K562 (cell line): ENCODE data around the gene NUP98. TPM values are rescaled to one million over a fixed set of nuclear protein-coding genes. Genes with fewer than 3 reads are reported as not detected.

Source experiments
- ATAC-seq: fragments of 200-7000 bp; cut with Tn5 transposase; 3 replicates; pipeline ENCODE4 v1.9.1; 2020; ENCODE audit warnings: moderate library complexity
- BruUV-seq: library from RNA; stranded (reverse); fragments of 400-500 nt; replicated peaks from 2 replicates; lab custom pipeline; 2021; lab: Mats Ljungman, UMichigan
- CTCF ChIA-PET: fragments of 300-600 bp; formaldehyde crosslinking; extraction: SDS; loops from one replicate; lab custom pipeline; 2021; ENCODE audit warnings: low intra/inter-chr PET ratio; lab: Yijun Ruan, JAX
- POLR2A ChIA-PET: fragments of 300-600, 350-650 bp; sonication (Branson Sonifier 250); formaldehyde crosslinking; extraction: SDS; loops from one replicate; lab custom pipeline; 2021; ENCODE audit warnings: antibody characterized with exemption, inconsistent platforms; lab: Yijun Ruan, JAX
- DNase-seq, 4 experiments: peaks; one replicate each; pipeline versions ENCODE4 v3.0.0 to v3.0.0-alpha.2; 2011 to 2018; ENCODE audit warnings: low spot score in 3 of 4, mixed read lengths in 3 of 4; ENCODE audit errors: extremely low read depth in 1 of 4
- FAIRE-seq: peaks from 2 replicates; lab custom pipeline; 2011; peaks lifted over from hg19 to GRCh38; lab: Jason Lieb, UNC
- H2AFZ ChIP-seq: 2 replicates; pipeline ENCODE4 v1.6.0; 2011; ENCODE audit warnings: low read depth, low read length, control low read depth, inconsistent platforms
- H3K27ac ChIP-seq: fragments of 200-600 bp; 3 replicates; pipeline ENCODE4 v1.8.0; 2011; ENCODE audit warnings: low read depth, mild to moderate bottlenecking, control low read depth, inconsistent platforms, low read length, moderate library complexity, mixed read lengths; ENCODE audit errors: extremely low read depth
- H3K27me3 ChIP-seq, 2 experiments: fragments of 300-600 bp in 1 of 2; 2 replicates in 1 of 2; 3 replicates in 1 of 2; pipeline versions ENCODE4 v1.6.0 to v1.8.0; 2011; ENCODE audit warnings: inconsistent platforms in 2 of 2, low read length in 2 of 2, mild to moderate bottlenecking in 1 of 2, mixed read lengths in 1 of 2, moderate library complexity in 1 of 2; ENCODE audit not compliant: control insufficient read depth in 2 of 2, insufficient read depth in 2 of 2
- H3K36me3 ChIP-seq: fragments of 300-600 bp; 3 replicates; pipeline ENCODE4 v1.8.0; 2011; ENCODE audit warnings: mild to moderate bottlenecking, low read length, inconsistent platforms; ENCODE audit not compliant: control insufficient read depth, insufficient read depth
- H3K4me1 ChIP-seq, 2 experiments: fragments of 200-600 bp in 1 of 2; replicated peaks in 1 of 2; 2 replicates in 1 of 2; 3 replicates in 1 of 2; pipeline versions ENCODE4 v1.5.1 to v1.8.0; 2011; ENCODE audit warnings: inconsistent platforms in 2 of 2, low read length in 2 of 2, mild to moderate bottlenecking in 1 of 2, mixed read lengths in 1 of 2, moderate library complexity in 1 of 2; ENCODE audit not compliant: control insufficient read depth in 2 of 2, insufficient read depth in 2 of 2
- H3K4me2 ChIP-seq: 2 replicates; pipeline ENCODE4 v1.6.1; 2011; ENCODE audit warnings: low read length, control low read depth, inconsistent platforms, mixed read lengths; ENCODE audit not compliant: insufficient read depth
- H3K4me3 ChIP-seq: fragments of 200-600 bp; sonication (generic), shearing (Covaris generic); 2 replicates; pipeline ENCODE4 v1.5.1; 2016; ENCODE audit warnings: control low read depth, inconsistent platforms
- H3K79me2 ChIP-seq: fragments of 200-600 bp; 3 replicates; pipeline ENCODE4 v1.8.0; 2011; ENCODE audit warnings: low read length, inconsistent platforms; ENCODE audit not compliant: control insufficient read depth, insufficient read depth
- H3K9ac ChIP-seq, 2 experiments: 2 replicates each; pipeline versions ENCODE4 v1.6.0 to v1.6.1; 2011; ENCODE audit warnings: low read depth in 2 of 2, low read length in 2 of 2, control low read depth in 1 of 2, inconsistent platforms in 1 of 2, mild to moderate bottlenecking in 1 of 2, mixed read lengths in 1 of 2; ENCODE audit not compliant: insufficient read depth in 1 of 2
- H3K9me1 ChIP-seq: one replicate; pipeline ENCODE4 v1.6.0; 2011; ENCODE audit warnings: inconsistent platforms, mild to moderate bottlenecking, low read length, moderate library complexity; ENCODE audit not compliant: control insufficient read depth, insufficient read depth
- H3K9me3 ChIP-seq: replicated peaks from 2 replicates; pipeline ENCODE4 v1.5.1; 2011; ENCODE audit warnings: low read depth, low read length, inconsistent platforms; ENCODE audit not compliant: control insufficient read depth, insufficient read depth
- H4K20me1 ChIP-seq: replicated peaks from 2 replicates; pipeline ENCODE4 v1.6.1; 2011; ENCODE audit warnings: low read length, inconsistent platforms, mixed read lengths; ENCODE audit not compliant: control insufficient read depth, insufficient read depth
- E2F1 ChIP-seq: sonication (generic); formaldehyde crosslinking; IDR thresholded peaks from 2 replicates; pipeline ENCODE4 v1.8.1; 2023; ENCODE audit warnings: mild to moderate bottlenecking, missing genetic modification reagents, moderate library complexity
- FOS ChIP-seq: IDR thresholded peaks from 3 replicates; pipeline ENCODE4 v1.6.1; 2011; ENCODE audit not compliant: insufficient read length; ENCODE audit errors: extremely low read depth
- LCOR ChIP-seq: sonication (generic); formaldehyde crosslinking; IDR thresholded peaks from 2 replicates; pipeline ENCODE4 v1.8.0; 2022; ENCODE audit warnings: mild to moderate bottlenecking, missing genetic modification reagents
- MYC ChIP-seq, 2 experiments: fragments of 250-450 bp in 1 of 2; sonication (Bioruptor Pico) in 1 of 2; IDR thresholded peaks; 2 replicates each; pipeline versions ENCODE4 v1.5.1 to v1.6.1; 2012 to 2021; ENCODE audit warnings: low read depth in 2 of 2, borderline replicate concordance in 1 of 2, improper control_type of control experiment in 1 of 2, low read length in 1 of 2, mild to moderate bottlenecking in 1 of 2, moderate library complexity in 1 of 2
- NR2C2 ChIP-seq, 2 experiments: fragments of 200-800 bp in 1 of 2; sonication (Bioruptor generic) in 1 of 2; sonication (generic) in 1 of 2; formaldehyde crosslinking in 1 of 2; IDR thresholded peaks; 2 replicates each; pipeline versions ENCODE4 v1.6.1 to v1.8.0; 2016 to 2022; ENCODE audit warnings: mild to moderate bottlenecking in 1 of 2, missing compliant biosample characterization in 1 of 2, missing genetic modification characterization in 1 of 2, missing genetic modification reagents in 1 of 2
- NR3C1 ChIP-seq: sonication (generic); formaldehyde crosslinking; IDR thresholded peaks from 2 replicates; pipeline ENCODE4 v1.8.1; 2022; ENCODE audit warnings: missing genetic modification reagents
- PURB ChIP-seq: sonication (generic); formaldehyde crosslinking; IDR thresholded peaks from 2 replicates; pipeline ENCODE4 v1.9.0; 2021; ENCODE audit warnings: low read depth, mild to moderate bottlenecking, missing genetic modification reagents
- TEAD2 ChIP-seq: fragments of 450-650 bp; IDR thresholded peaks from 2 replicates; pipeline ENCODE4 v1.6.1; 2016; ENCODE audit warnings: missing genetic modification characterization, control low read depth, missing compliant biosample characterization
- TRIM28 ChIP-seq: fragments of 450-650 bp; IDR thresholded peaks from 2 replicates; pipeline ENCODE4 v1.6.1; 2017
- ZNF449 ChIP-seq: fragments of 250-450 bp; sonication (Bioruptor Pico); IDR thresholded peaks from 2 replicates; pipeline ENCODE4 v1.8.0; 2022; ENCODE audit warnings: moderate library complexity, mild to moderate bottlenecking, inconsistent platforms
- ZNF655 ChIP-seq: fragments of 250-450 bp; sonication (Bioruptor Pico); IDR thresholded peaks from 2 replicates; pipeline ENCODE4 v1.5.0; 2021
- WGBS: fragments of 100-300 bp; shearing (Covaris generic); methylation state at CpG from one replicate; pipeline ENCODE4 v1.1.6; 2016; ENCODE audit warnings: low coverage, mixed read lengths; ENCODE audit not compliant: insufficient coverage; ENCODE audit errors: missing lambda C conversion rate; 5-methylcytosine and 5-hydroxymethylcytosine counted together
- in situ Hi-C: fragments of 300-500 bp; cut with MboI; formaldehyde crosslinking; loops from 4 replicates; pipeline ENCODE4 v1.15.0; 2018; ENCODE audit warnings: inconsistent platforms, mixed read lengths
- intact Hi-C: fragments of 100-400 bp; cut with micrococcal nuclease; formaldehyde crosslinking; loops from 2 replicates; pipeline ENCODE4 v1.14.2; 2022
- polyA plus RNA-seq, 8 experiments: library from polyadenylated mRNA; depleted of rRNA in 4 of 8; stranded (reverse) in 5 of 8; unstranded in 3 of 8; fragments of >200 nt; fragmentation: Nextera tagmentation in 2 of 8; fragmentation: Illumina TruSeq in 1 of 8; extraction: Ambion mirVana in 2 of 8; extraction: Trizol in 1 of 8; gene quantifications; 2 replicates each; pipeline versions ENCODE4 v1.2.1 to v1.2.3, GENCODE V29; 2011 to 2014; ENCODE audit warnings: inconsistent platforms in 1 of 8, missing spikeins in 1 of 8
- total RNA-seq, 7 experiments: library from RNA; depleted of rRNA in 6 of 7; stranded (reverse); fragments of >200 nt in 6 of 7; fragmentation: Illumina TruSeq in 2 of 7; extraction: Trizol in 2 of 7; gene quantifications; 2 replicates each; pipeline versions ENCODE4 v1.2.1 to v1.2.3, GENCODE V29; 2011 to 2021; ENCODE audit warnings: low replicate concordance in 1 of 7
- TF ChIP-seq, protein P1 (sequence below): IDR thresholded peaks from 3 replicates; pipeline ENCODE4 v1.6.1; 2011; ENCODE audit warnings: borderline replicate concordance, mild to moderate bottlenecking; ENCODE audit not compliant: insufficient read length, insufficient read depth

NUP98 gene
- total and polyA plus RNA-seq, 9 of the 15 experiments (the other 6 are each of a cell fraction or from before 2014, with no cell fraction given): 45.1 to 196 (median 130) TPM

DNA sequence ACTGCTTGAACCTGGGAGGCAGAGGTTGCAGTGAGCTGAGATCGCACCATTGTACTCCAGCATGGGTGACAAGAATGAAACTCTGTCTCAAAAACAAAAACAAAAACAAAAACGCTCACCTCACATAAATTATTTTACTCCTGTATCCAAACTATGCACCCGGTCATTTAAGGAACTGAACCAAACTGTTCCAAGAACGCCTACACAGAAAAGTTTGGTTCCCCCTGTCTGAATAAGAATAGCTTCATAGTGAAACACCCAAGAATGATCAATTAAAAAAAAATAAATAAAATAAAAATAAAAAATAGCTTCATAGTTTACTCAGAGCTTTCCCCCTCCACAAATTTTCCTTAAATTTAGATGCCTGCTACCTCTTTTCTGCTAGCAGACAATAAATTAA is 13.7 kb downstream of the NUP98 start:
- 78% methylated on average over 3 of the region's 4 CpGs for WGBS
- in situ Hi-C loops: no loop called here

More for the DNA sequence above, 13.7 kb downstream of the NUP98 start:
- H3K4me1 ChIP-seq: peaks cover 8 to 11% of the 10 kb centered on the region in 2 experiments; a peak in 4 of 5 replicates
- TF ChIP-seq MYC (IDR thresholded peaks at IDR 0.05; ENCODE audit: low read depth, low read length): no peak
- TF ChIP-seq MYC (CRISPR knock-in tag; IDR thresholded peaks at IDR 0.05; ENCODE audit: borderline replicate concordance, low read depth): no peak
- TF ChIP-seq, protein P1, sequence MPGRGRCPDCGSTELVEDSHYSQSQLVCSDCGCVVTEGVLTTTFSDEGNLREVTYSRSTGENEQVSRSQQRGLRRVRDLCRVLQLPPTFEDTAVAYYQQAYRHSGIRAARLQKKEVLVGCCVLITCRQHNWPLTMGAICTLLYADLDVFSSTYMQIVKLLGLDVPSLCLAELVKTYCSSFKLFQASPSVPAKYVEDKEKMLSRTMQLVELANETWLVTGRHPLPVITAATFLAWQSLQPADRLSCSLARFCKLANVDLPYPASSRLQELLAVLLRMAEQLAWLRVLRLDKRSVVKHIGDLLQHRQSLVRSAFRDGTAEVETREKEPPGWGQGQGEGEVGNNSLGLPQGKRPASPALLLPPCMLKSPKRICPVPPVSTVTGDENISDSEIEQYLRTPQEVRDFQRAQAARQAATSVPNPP: no peak
- no peak for TF ChIP-seq LCOR
- no peak for TF ChIP-seq NR3C1 (CRISPR knock-in tag)
- no peak for TF ChIP-seq FOS
- no peak for TF ChIP-seq ZNF449 (CRISPR knock-in tag)
- no peak for TF ChIP-seq ZNF655 (CRISPR knock-in tag)
- TF ChIP-seq NR2C2 (CRISPR knock-in tag; IDR thresholded peaks at IDR 0.05): no peak
- TF ChIP-seq NR2C2 (tag; IDR thresholded peaks at IDR 0.05): no peak
- no peak for TF ChIP-seq PURB
- no peak for TF ChIP-seq E2F1
- TF ChIP-seq TRIM28: no peak
- no peak for TF ChIP-seq TEAD2
- ATAC-seq: no peak
- H3K9ac ChIP-seq: no peak overlapping the region
- ChIA-PET CTCF (no interaction called here), POLR2A (interaction anchor here (1.6 kb wide), 1 partner anchor 13 kb away, joined by 11 read pairs; the partner anchor contains the start of gene NUP98)
- no peak for DNase-seq
- intact Hi-C loops: no loop called here
- H3K27me3 ChIP-seq: no peaks in the 10 kb centered on the region
- no peak for FAIRE-seq
- H3K4me3 ChIP-seq: no peak overlapping the region
- no TSS peak for BruUV-seq
- H3K4me2 ChIP-seq: no peak overlapping the region
- no peak overlapping the region for H2AFZ ChIP-seq
- peaks cover 83% of the 10 kb centered on the region for H3K36me3 ChIP-seq
- H3K9me1 ChIP-seq: no peaks in the 10 kb centered on the region
- H3K79me2 ChIP-seq: peaks cover 78% of the 10 kb centered on the region
- H3K27ac ChIP-seq: no peak overlapping the region
- H3K9me3 ChIP-seq: no peaks in the 10 kb centered on the region
- H4K20me1 ChIP-seq: 0 out of 2 replicates have a peak, but pooled peaks cover 8% of the 10 kb centered on the region
